Stimulated activated CD8-positive, alpha-beta memory T cell treated with anti-CD3 and anti-CD28 coated beads, Interleukin-2, amount 100 ng/mL, for 48 hours (primary cell): ENCODE data around the gene CYP24A1.

Experiments
- DNase-seq, 2 donors: peaks; one replicate each; pipeline ENCODE4 v3.0.0-alpha.2; 2020; ENCODE audit warnings: low read depth in 2 of 2

The CYP24A1 gene

GRCh38 chr20:54113566-54113965, 60.2 kb downstream of the CYP24A1 start:
- DNase-seq: no peak

DNA sequence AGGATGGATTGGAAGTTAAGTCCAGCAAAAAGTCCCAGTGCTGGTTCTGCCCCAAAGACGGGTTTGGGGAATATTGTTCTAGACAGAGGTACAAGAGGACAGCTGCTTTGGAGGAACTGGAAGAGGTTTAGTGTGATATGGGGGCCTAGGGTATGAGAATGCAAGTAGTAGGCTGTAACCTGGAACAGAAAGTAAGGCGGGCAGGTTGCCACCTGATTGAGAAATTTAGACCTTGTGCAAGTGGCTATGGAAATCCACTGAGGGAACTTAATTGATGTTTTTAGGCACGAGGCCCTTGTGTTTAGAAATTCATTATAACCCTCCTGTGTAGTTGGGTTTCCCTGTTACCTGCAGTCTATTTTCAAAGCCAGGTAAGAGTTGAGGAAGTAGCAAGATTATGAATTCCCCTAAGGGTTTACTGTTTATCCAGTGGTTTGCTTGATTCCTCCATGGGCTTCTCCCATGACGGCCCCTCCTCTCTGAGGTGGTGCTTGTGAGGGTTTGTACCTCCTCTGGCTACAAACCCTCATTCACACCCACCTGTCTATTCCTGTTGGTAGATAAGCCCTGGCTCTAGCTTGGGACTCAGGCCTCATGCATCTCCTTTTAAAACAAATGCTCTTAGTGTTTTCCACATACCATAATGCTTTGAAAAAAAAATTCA, 61.4 kb downstream of the CYP24A1 start:
- no peak for DNase-seq

DNA sequence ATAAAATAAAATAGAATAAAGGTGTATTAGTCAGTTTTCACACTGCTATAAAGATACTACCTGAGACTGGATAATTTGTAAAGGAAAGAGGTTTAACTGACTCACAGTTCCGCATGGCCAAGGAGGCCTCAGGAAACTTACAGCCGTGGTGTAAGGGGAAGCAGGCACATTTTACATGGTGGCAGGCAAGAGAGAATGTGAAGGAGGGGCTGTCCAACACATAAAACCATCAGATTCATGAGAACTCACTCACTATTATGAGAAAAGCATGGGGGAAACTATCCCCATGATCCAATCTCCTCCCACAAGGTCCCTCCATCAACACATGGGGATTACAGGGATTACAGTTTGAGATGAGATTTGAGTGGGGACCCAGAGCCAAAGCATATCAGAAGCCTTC, 62.3 kb downstream of the CYP24A1 start:
- DNase-seq: no peak

- DNase-seq: no peak
Measured at GRCh38 chr20:54110457-54110856, 63.3 kb downstream of the CYP24A1 start.

DNA sequence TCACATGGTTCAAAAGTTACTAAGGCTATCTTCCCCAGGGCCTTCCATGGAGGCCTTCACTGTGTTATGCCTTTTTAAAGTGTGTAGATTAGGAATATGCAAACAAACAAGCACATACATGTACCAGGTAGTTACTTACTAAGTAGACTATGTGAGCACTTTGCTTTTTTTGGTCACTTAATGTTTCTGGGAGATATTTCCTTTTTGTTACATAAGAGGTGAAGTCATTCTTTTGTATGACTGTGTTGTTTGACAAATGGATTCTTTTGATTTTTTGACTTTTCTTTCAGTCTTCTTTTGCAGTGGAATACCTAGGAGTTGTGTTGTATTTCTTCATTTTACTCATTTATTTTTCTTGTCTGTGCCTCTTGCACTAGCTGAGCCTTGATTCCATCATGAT, 63.7 kb downstream of the CYP24A1 start:
- no peak for DNase-seq

- DNase-seq: no peak
Measured at GRCh38 chr20:54108817-54109216, 65.0 kb downstream of the CYP24A1 start.

GRCh38 chr20:54108326-54108642, 65.5 kb downstream of the CYP24A1 start:
- DNase-seq: no peak

DNA sequence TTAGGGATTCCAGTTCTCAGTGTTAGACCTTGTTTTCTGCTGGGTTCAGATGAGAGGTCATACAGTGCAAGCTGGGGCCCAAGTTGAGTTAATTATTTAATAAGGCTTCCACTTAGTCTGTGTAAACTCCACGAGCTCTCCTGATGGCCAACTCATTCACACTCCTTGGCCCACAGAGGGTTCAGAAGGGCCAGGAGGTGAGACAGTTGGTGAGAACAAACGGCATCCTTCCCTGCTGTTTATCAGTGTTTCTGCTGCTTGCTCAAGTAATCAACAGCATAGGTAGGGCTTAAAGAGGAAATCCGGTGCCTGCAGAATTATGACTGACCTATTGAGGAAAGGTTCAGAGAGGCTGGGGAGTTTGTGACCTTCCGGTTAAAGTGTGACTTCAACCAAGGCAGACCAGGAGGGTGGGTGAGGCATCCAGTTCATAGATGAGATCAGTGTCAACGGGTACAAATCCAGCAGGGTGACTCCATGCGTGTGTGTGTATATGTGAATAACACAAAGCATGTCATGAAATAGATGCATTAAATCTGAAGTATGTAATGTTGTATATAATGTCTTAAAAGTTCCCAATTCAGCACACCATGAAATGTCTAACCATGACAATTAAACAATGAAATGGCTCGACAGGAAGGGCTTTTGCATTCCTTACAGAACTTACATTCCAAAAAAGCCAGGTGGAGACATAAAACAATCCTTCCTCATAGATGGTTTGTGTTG, 66.0 kb downstream of the CYP24A1 start:
- no peak for DNase-seq

DNA sequence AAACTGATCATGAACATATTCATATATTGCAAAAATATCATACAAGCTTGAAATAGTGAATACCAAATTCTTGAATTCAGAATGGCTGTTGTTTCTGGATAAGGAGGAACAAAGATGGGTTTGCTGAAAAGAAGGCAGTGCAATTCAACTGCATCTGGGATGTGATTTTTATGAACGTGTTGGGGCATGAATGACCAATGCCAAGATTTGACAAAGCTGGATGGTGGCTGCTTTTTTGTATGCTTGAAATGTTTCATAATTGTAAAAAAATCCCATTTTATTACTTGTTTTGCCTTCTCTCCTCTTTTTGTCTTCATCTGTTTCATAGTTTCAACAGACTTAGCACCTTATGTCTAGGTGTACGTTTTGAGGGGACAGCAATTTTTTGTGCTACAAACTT, 66.6 kb downstream of the CYP24A1 start:
- DNase-seq: no peak

- DNase-seq: no peak
Measured at GRCh38 chr20:54106162-54106561, 67.6 kb downstream of the CYP24A1 start.

DNA sequence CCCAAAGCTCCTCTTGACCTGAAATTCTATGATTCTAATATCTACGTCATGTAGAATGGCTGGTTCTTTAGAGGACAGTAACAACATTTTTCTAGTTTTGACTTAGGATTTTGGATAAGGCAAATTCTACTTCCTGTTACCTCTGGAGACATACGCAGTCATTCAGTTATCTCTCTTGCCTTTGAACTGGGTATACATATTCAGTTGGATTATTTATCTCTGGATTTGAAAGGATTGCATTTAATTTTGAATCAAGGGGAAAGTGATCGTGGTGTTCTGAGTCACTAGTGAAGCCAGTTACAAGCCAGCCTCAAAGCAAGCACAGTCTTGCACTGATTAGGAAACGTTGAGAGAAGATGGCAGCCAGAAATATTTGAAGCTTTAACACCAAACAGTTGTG, 68.1 kb downstream of the CYP24A1 start:
- no peak for DNase-seq

GRCh38 chr20:54104781-54105180, 69.0 kb downstream of the CYP24A1 start:
- no peak for DNase-seq

GRCh38 chr20:54103762-54104600, 69.8 kb downstream of the CYP24A1 start:
- DNase-seq: no peak
